ENCODE measurements around the gene TFDP1.
A peak's percentile ranks its signal among the peaks of the same experiment; 100 is the strongest.
"Not testable (repeated sequence)": the region's sequence is repeated elsewhere in the genome, so short reads cannot be mapped to it uniquely, and the experiment has no call there.

The TFDP1 gene

GRCh38 chr13:113617961-113618360 is 33.4 kb downstream of the TFDP1 start:
- peak; percentile 40 for DNase-seq (ENCODE audit: low spot score)

DNA sequence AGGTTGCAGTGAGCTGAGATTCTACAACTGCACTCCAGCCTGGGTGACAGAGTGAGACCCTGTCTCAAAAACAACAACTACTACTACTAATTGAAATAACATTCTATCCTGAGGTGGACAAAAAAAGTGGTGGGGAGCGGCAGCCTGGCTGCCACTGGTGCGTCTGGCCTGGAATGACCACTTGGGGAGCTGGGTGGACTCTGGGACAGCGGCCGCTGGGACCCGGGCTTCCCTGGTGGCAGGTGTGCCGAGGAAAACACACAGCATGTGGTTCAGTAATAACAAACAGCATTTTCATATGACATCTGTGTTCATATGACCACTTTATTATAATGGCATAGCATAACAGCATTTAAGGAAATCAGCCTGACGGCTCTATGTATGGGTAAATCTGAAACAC is 33.9 kb downstream of the TFDP1 start:
- no peak for DNase-seq (ENCODE audit: low spot score)

- DNase-seq (ENCODE audit: low spot score) = no peak
These were observed 35.7 kb downstream of the TFDP1 start for GRCh38 chr13:113620036-113620796.

GRCh38 chr13:113621046-113621445 is 36.5 kb downstream of the TFDP1 start:
- no peak for DNase-seq (ENCODE audit: low spot score)

GRCh38 chr13:113621498-113621897 is 36.9 kb downstream of the TFDP1 start:
- not testable (repeated sequence) for DNase-seq (ENCODE audit: low spot score)

DNA sequence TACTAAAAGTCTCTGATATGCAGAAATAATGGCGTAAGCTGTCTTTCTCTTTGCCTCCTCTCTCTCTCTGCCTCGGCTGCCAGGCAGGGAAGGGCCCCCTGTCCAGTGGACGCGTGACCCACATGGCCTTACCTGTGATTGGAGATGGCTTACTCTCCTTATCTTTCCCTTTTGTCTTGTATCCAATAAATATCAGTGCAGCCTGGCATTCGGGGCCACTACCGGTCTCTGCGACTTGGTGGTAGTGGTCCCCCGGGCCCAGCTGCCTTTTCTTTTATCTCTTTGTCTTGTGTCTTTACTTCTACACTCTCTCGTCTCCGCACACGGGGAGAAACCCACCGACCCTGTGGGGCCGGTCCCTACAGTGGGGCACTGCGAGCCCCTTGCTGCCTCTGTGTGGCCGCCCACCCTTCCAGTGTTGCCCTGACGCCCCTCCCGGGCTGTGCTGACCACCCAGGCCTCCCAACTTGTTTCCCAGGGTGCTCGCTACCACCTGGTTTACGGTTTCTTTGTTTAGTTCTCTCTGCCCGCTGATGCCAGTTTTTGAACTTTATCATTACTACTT is 37.5 kb downstream of the TFDP1 start:
- not testable (repeated sequence) for DNase-seq (ENCODE audit: low spot score)

- DNase-seq (ENCODE audit: low spot score) = peak; percentile 27
These were observed 38.4 kb downstream of the TFDP1 start for GRCh38 chr13:113622791-113623490.

GRCh38 chr13:113623491-113624234 is 39.1 kb downstream of the TFDP1 start:
- DNase-seq (ENCODE audit: low spot score) = peak; percentile 79

DNA sequence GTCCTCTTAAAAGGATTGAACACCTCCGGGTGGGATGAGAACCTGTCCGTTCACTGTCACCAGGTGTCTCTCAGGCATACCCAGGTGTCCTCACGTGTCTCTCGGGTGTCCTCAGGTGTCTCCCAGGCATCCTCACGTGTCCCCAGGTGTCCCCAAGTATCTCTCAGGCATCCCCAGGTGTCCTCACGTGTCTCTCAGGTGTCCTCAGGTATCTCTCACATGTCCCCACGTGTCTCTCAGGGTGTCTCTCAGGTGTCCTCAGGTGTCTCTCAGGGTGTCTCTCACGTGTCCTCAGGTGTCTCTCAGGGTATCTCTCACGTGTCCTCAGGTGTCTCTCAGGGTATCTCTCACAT is 39.7 kb downstream of the TFDP1 start:
- DNase-seq (ENCODE audit: low spot score) = no peak

DNA sequence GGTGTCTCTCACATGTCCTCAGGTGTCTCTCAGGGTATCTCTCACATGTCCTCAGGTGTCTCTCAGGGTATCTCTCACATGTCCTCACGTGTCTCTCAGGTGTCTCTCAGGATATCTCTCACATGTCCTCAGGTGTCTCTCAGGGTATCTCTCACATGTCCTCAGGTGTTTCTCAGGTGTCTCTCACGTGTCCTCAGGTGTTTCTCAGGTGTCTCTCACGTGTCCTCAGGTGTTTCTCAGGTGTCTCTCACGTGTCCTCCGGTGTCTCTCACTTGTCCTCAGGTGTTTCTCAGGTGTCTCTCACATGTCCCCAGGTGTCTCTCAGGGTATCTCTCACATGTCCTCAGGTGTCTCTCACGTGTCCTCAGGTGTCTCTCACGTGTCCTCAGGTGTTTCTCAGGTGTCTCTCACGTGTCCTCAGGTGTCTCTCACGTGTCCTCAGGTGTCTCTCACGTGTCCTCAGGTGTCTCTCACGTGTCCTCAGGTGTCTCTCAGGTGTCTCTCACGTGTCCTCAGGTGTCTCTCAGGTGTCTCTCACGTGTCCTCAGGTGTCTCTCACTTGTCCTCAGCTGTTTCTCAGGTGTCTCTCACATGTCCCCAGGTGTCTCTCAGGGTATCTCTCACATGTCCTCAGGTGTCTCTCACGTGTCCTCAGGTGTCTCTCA is 40.2 kb downstream of the TFDP1 start:
- DNase-seq (ENCODE audit: low spot score) = not testable (repeated sequence)

- peak; percentile 80 for DNase-seq (ENCODE audit: low spot score)
These were observed 41.6 kb downstream of the TFDP1 start for GRCh38 chr13:113625965-113626721.

GRCh38 chr13:113627136-113627535 is 42.6 kb downstream of the TFDP1 start:
- DNase-seq (ENCODE audit: low spot score) = no peak

GRCh38 chr13:113628291-113629270 is 44.0 kb downstream of the TFDP1 start:
- DNase-seq (ENCODE audit: low spot score) = no peak

DNA sequence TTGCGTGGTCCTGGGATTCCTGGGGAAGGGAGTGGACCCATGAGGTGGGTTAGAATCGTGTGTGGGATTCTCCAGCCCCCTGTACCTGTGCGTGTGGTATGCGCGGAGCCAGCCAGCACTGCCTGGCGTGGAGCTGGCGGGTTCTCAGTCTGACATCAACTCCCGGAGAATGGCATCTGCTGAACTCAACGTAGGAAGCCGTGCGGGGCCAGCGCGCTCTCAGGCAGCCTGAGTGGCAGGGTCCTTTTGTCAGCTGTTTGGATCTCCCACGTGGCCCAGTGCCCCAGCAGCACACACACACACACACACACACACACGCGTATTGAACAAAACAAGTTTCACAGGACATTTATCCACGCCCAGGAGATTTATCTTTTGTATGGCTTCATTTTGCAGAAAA is 45.3 kb downstream of the TFDP1 start:
- DNase-seq (ENCODE audit: low spot score) = no peak

DNA sequence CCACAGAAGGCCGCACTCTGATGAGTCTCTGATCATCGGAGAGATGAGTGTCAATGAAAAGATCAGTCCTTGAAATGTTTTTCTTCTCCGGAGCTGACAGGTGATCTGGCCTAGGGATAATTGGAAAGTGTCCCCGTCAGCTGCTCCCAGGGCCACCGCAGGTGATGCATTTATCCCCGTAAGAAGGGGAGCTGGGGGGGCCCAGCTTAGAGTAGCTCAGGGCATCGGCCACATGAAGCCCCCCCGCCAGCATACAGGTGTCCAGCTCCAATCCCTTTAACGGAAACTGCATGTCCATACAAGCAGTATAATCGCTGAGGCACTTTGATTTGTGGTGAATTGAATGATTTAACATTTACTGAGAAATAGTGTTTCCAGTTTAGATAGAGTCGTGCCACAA is 45.7 kb downstream of the TFDP1 start:
- DNase-seq (ENCODE audit: low spot score) = no peak

- DNase-seq (ENCODE audit: low spot score) = no peak
These were observed 46.3 kb downstream of the TFDP1 start for GRCh38 chr13:113630804-113631203.

DNA sequence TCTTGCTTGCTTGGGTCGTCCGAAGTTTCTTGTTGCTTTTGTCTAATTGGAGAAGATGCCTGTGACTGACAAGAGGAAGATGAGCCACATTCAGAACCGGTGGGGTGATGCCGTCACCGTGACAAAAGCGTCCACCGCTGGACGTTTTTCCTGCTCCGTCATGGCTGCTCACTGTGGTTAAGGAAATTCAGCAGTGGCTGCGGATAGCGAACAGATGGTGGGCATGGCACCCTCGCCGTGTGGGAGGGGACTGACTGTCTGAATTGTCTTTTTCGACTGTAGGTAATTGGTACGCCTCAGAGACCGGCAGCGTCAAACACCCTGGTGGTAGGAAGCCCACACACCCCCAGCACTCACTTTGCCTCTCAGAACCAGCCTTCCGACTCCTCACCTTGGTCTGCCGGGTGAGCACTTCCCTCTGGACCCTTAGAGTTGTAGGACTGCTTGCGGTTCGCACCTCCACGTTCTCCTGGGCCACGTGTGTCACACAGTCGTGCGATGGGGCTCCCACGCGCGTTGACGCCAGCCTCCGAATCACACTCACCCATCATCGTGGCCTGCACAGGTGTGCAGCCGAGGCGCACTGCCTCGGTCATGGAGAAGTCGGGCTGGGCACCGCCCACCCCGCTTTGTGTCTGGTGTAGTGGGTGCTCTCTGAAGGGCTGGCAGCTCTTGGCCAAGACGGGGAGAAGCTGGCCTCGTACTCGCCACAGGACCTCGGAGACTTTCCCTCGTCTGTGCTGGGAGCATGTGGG is 47.0 kb downstream of the TFDP1 start:
- no peak for DNase-seq (ENCODE audit: low spot score)

DNA sequence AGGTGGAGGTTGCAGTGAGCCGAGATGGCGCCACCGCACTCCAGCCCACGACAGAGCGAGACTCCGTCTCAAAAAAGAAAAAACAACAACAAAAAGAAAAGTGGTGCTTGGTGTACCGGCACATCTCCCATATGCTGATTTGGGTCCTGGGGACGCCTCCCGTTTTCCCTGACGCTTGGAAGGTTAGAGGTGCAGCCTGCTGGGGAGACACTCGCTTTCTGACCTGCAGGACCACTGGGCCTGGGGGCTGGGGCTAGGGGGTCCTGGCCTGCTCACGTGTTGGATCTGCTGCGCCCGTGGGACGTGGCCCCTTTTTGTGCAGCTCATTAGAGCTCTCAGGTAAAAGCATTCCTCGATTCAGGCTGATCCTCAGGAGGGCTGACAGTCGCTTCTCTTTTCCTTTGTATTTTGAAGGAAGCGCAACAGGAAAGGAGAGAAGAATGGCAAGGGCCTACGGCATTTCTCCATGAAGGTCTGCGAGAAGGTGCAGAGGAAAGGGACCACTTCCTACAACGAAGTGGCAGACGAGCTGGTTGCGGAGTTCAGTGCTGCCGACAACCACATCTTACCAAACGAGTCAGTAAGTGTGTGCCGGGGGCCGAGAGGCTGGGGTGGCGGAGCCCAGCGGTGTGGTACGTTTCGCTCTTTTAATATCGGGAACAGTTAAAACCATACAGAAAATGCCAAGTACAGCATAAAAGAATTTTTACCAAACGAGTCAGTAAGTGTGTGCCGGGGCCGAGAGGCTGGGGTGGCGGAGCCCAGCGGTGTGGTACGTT is 48.3 kb downstream of the TFDP1 start:
- DNase-seq (ENCODE audit: low spot score) = no peak

DNA sequence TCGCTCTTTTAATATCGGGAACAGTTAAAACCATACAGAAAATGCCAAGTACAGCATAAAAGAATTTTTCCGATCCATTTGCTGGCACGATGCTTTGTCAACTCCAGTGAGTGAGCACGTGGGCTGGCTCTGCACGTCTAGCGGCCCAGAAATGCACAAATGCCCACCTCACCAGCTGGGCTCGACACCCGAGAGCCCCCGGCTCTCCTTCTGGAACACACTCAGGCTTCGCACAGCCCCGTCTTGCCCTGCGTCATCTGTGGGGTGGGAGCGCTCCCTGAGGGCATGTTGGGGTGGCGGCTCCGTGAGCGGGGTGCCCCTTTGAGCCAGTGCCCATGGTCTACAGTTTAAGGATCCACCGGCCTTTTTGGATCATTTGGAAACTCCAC is 48.9 kb downstream of the TFDP1 start:
- no peak for DNase-seq (ENCODE audit: low spot score)

Measured in hepatic stellate cell (primary cell).